ENCODE data around the gene MEF2B.
A peak's percentile ranks its signal among the peaks of the same experiment; 100 is the strongest.

MEF2B gene

DNA sequence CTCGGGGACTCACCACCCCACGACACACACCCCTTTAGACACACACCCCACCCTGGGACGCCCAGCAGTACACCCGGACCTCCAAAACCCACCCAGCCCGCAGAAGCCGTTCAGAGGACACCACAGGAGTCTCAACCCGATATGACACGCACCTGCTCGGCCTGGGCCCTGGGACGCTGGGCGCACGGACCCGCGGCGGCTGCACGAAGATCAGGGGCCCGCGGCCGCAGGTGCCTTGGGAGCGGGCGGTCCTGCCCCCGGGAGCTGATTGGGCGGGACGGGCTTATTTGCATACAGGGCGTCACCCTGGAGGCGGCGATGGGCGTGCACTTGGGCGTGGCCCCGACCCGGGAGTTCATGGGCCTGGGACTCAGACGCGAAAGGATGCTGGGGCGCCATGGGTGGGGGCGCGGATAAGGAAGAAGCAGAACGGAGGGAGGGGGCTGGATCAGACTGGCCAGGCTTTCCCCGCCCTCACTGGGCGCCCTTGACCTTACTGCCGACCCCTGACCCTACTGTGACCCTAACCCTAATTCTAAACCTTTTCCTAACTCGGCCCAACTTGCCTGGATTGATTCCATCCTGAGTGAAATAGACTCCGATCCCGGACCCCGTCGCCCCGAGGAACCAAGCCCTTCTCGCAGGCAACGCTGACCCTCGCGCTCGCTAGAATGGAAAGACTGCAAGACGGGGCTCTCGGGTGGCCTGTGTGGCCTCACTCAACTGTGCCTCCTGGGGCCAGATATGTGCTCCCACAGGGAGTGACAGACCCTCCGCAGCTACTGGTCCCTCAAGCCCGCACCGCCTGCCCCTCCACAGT lies at the start of gene MEF2B:
Gene MEF2B (minus strand): TSS at position 211 of the 820 bp plus-strand sequence. CDS start 19,528 bp downstream, outside the sequence.
- DNase-seq = peak; percentile 77 to 81

DNA sequence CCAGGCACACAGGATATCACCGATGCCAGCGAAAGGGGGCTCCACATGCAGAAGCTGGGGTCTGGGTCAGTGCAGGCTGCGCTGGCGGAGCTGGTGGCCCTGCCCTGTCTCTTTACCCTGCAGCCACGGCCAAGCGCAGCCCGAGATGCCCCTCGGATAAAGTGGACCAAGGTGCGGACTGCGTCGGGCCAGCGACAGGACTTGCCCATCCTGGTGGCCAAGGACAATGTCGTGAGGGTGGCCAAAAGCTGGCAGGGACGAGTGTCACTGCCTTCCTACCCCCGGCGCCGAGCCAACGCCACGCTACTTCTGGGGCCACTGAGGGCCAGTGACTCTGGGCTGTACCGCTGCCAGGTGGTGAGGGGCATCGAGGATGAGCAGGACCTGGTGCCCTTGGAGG lies 48.8 kb upstream of the MEF2B start:
- DNase-seq = no peak

DNA sequence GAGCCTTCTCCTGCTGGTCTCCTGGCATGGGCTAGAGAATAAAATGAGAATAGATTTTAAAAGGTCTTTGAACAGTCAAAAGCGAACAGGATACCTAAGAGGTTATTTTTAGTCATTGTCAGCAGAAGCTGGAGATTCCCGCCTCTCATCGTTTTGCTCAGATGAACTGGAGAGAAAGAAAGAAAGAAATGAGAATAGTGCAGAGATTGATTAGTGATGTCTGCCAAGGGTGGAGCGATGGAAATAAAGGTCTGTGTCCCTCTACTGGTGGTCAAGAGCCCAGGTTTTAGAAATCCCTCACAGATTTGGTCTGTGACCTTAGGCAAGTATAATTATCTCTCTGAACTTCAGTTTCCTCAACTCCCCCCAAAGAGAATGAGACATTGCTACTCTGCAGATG lies 47.0 kb upstream of the MEF2B start:
- peak in 1 of 2 donors; percentile 13 for DNase-seq

DNA sequence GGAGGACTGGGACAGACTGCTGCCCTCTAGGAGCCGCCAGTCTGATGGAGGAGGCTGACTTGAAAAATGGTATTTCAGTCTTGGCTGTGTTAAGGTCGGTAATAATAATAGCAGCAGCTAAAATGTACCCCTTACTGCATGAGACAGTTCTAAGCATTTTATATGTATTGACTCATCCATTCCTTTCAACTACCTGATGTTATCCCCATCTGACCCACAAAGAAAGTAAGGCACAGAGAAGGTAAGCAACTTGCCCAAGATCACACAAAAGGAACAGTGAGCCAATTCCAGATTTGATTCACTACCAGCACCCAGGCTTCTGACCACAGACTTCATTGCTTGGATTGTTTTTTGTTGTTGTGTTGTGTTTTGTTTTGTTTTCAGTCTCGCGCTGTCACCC lies 45.7 kb upstream of the MEF2B start:
- DNase-seq = no peak

DNA sequence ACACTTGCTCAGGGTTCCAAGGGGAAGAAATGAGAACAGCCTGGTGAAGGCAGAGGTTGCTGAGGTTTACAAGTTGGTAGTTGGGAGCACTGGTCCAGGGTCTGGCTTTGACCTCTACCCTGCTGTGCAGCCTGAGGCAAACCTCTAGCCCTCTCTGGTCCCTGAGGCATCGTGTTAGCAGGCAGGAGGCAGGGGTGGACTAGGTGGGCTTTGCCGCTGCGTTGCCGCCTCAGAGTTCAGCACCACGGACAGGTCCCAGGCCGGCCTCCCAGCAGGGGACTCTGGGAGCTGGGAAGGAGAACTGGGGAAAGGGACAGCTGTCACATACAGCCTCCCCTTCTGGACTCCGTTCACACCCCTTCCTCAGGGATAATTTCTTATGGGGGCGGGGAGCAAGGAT lies 44.8 kb upstream of the MEF2B start:
- DNase-seq = no peak

DNA sequence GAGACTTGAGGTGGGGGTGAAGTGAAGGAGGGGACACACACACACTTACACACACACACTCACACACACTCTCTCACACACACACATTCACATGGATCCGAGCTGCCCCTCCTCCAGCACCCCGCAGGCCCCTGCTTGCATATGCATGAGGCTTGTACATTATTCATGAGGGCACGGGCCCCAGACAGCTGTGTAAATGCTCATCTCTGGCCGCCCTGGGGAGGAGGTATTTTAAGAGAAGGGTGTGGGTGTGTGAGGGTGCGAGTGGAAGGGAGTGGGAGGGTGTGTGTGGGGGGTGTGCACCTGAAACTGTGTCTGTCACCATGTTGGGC lies 44.1 kb upstream of the MEF2B start:
- no peak for DNase-seq

DNA sequence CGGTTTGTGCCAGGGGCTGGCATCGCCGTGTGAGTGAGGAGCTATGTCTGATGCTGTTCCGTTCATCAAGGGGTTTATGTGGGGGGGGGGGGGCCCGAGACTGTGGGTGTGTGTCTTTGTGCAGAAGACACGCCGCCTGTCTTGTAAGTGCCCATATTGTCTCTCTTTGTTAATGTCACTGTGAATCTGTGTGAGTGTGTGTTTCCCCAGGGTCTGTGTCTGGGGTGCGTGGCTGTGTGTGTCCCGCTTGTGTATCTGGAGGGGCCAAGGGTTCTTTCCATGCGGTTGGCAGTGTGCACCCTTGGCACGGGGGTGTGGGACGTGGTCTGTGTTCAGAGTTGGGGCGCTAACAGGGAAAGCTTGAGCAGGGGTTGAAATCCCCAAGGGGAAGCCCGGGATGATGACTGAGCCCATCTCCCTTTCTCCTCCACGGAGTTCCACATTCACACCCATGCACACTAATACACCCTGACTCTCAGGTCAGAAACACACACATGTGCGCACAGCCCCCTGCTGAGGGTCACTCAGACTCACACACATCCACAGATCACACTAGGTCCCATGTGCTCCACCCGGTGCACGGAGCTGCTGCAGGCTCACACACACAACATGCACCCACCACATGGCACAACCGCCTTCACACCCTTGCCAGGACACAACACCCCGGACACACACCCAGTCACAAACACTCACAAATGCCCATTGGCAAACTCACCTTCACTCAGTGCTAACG lies 43.5 kb upstream of the MEF2B start:
- no peak for DNase-seq

DNA sequence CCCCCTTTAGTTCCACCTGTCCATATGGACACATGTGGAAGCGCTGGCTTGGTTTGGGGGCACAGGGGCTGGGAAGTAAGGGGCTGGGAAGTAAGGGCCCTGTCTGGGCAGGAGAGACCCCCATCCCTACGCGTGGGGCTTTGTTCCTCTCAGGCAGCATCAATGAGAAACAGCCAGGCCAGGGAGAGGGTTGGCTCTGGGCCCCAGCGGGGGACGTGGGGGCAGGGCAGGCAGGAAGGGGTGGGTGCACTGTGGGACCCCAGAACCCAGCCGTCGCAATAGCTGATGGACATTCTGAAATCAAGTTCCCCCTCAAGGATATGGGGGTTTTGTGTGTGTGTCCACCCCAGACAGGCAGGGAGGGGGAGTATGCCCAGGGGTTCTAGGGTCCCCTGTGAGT lies 42.9 kb upstream of the MEF2B start:
- no peak for DNase-seq

DNA sequence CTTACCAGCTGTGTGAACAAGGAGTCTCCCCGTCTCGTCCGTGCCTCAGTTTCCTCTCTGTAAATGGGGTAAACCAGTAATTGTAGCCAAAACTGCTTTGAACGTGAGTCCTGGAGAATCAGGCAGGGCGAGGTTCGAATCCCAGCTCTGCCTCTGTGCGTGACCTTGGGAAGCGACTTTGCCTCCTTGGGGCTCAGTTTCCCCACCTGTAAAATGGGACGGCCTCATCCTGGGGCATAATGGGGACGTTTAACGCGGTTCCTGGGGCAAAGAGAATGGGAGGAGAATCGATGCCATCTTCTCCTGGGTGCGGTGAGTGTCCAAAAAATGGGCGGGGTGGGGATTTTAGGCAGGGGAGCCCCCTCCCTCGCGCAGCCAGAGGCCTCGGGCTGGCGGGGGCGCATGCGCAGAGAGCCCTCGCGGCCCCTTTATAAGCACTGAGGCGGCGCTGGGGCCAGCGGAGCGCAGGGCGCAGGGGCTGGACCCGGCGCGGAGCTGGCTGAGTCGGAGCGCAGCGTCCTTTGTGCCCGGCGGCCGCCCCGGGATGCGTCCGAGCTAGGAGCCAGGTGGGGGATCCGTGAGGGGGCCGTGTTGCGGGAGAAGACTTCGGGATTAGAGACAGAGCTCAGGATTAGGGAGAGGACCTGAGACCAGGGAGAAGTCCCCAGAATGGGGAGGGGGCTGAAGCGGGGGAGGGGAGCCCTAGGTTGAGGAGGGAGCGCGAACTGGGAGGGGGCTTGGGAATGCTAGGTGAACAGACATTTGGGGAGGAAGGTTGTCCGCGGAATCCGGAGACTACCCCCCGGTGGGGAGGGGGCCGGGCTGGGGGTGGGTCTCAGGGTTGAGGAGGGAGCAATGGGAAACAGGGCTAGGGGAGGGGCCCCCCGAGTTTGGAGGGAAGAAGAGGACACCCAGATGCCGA lies 41.7 kb upstream of the MEF2B start, which contains the start of gene NCAN:
Gene NCAN (plus strand): TSS at position 460 of the 922 bp plus-strand sequence. CDS start 4,996 bp downstream, outside the sequence.
- no peak for DNase-seq

DNA sequence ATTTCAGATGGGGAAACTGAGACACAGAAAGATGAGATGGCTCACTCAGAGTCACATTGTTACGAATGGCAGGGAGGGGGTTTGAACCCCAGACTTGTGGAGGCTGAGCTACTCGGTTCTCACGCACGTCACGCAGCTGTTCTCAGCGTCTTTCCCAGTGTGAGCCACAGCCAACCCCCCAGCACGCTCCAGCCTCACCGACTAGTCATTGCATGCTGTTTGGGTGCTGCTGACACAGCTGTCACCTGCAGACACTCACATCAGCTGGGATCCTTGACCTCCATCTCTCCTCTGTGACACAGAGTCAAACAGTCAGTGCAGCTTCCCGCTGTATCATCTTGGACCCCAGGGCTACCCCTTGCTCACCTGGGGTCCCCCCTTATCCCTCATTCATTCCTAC lies 39.3 kb upstream of the MEF2B start:
- DNase-seq = no peak

DNA sequence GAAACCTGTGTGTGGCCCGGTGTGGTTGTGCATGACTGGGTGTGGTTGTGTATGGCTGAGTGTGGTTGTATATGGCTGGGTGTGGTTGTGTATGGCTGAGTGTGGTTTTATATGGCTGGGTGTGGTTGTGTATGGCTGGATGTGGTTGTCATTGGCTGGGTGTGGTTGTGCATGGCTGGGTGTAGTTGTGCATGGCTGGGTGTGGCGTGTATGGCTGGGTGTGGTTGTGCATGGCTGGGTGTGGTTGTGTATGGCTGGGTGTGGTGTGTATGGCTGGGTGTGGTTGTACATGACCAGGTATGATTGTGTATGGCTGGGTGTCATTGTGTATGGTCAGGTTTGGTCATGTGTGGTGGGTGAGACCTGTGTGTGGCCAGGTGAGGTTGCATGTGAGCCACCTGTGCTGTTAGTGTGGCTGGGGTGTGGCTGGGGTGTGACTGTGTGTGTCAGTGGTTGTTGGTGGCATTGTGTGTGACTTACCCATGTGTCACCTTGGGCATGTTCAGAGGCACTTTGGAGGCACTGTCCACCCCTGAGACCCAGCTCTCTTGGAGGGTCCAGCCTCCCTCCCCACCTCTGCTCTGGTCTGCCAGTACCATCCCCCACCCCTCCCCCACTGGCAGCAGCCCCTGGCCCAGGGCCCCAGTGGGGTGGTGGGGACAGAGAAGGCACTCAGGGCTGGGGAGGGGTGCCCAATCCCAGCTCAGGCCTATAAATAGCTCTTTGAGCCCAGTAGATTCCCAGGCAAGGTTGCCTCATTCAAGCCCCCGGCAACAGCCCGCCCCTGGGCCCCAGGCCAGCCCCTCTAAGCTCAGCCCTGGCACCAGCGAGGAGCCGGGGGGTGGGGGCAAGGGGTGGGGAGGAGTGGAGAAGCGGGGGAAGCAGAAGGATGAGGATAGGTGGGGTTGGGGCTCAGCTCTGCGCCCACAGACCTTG lies 37.8 kb upstream of the MEF2B start:
- DNase-seq = no peak

DNA sequence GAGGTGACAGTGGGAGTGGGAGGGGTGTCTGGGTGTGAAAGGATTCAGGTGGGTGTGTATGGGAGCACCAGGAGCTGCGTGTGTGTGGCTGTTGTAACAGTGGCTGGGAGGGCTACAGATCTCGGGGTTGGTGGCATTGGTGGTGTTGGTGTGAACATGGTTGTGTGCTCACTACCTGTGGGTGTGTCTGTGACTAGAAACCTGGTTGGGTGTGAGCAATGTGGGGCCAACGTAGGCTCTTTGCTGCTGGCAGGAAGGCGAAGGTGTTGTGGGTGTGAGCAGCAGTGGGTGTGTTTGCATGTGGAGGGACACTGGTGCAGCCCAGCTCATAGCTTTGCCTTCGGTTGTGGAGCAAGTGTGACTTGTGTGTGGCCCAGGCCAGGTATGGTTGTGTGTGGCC lies 36.9 kb upstream of the MEF2B start:
- DNase-seq = no peak

DNA sequence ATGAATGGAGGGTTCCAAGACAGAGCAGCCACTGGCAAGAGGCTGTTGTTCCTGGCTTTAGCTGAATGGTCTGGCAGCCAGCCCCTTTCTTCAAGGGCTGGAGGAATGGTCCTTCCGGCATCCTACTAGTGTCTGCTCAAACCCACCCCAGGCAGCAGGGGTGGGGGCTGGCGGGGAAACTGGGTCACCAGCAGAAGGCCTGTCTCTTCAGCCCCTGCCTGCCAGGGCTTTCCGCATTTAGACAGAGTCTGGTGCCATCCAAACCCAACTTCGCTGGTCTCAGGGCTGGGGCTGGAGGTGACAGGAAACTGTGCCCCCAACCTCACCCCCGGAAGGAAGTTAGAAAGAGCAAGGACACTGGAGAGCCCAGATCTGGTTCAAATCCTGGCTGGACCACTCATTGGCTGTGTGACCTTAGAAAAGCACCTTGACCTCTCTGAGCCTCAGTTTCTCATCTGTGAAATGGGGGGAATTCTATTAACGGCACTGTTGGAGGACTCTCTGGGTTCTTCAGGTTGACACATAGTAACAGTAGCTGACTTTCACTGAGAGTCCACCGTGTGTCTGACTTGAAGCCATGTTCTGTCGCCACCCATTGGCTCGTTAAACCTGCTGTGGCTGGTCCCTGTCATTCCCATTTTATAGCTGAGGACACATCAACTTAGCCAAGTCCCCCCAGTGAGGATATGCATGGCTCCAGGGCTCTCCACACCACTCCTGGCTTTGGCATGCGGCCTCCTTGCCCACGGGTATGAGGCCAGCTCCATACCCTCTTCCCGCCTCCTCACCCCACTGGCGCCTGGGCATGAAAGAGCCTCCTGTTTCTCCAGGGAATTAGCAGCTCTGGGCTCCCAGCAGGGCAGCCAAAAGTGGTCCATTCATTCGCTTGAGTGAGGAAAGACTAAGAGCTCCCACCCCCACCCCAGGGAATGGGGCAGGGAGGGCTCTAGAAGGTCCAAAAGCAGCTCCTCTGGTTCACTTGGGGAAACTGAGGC lies 35.6 kb upstream of the MEF2B start:
- no peak for DNase-seq

DNA sequence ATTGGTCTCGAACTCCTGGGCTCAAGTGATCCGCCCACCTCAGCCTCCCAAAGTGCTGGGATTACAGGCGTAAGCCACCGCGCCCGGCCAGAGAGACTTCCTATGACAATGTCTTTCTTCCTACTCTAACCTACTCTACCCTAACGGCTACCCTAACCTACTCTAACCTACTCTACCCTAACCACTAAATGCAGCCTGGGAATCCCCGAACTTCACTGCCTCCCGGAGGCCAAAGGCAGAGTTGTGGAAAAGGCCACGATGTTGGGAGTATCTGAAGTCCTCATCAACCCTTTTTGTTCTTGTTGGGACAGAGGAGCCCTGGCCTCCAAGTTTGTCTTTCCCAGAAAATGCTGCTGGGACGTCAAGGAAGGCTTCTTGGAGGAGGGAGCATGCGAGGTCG lies 34.1 kb upstream of the MEF2B start:
- DNase-seq = no peak

DNA sequence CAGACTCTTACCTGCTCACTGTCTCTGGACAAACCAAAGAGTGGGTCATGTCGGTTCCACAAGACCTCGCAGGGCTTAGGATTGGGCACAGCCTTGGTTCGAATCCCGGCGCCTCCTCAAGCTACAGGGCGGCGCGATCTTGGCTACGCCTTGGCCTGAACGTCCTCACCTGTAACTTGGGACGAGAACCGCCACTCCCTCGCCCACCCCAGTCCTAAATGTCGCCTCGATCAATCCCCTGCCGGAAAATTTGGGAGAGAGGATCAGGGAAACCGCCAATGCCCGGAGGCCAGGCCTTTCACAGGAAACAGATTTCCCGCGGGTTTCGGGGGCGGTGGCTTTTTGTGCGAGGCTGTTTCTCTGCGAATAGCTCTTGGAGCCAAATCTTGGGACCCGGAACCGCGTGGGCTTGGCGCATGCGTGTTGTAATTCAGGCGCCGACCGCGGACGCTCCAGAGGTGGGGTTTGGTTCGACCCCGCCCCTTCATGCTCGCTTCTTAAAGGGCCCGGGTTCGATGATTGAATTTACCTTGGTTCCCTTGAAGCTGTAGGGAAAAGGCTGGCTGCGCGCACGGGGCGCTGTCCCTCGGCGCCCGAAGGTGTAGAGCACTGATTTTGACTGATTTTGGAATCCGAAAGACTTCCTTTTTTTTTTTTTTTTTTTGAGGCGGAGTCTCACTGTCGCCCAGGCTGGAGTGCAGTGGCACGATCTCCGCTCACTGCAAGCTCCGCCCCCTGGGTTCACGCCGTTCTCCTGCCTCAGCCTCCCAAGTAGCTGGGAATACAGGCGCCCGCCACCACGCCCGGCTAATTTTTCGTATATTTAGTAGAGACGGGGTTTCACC lies 33.2 kb upstream of the MEF2B start, which contains the start of gene NR2C2AP:
Gene NR2C2AP (minus strand): TSS at position 403 of the 845 bp plus-strand sequence. CDS start 354 bp downstream, at position 49.
- peak; percentile 92 to 93 for DNase-seq

DNA sequence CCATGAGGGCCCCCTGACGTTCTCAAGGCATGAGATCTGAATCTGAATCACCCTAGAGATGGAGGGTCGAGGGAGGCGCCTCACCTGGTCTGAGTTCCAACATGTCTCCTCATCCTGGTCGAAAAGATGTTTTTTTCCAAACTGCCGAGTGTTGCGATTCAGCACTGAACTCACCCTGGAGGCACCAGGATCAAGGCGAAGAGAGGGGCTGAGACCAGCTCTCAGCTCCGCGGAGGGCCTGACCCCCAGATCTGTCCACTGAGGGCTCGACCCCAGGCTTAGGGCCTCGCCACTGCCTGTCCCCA lies 32.6 kb upstream of the MEF2B start:
- no peak for DNase-seq

DNA sequence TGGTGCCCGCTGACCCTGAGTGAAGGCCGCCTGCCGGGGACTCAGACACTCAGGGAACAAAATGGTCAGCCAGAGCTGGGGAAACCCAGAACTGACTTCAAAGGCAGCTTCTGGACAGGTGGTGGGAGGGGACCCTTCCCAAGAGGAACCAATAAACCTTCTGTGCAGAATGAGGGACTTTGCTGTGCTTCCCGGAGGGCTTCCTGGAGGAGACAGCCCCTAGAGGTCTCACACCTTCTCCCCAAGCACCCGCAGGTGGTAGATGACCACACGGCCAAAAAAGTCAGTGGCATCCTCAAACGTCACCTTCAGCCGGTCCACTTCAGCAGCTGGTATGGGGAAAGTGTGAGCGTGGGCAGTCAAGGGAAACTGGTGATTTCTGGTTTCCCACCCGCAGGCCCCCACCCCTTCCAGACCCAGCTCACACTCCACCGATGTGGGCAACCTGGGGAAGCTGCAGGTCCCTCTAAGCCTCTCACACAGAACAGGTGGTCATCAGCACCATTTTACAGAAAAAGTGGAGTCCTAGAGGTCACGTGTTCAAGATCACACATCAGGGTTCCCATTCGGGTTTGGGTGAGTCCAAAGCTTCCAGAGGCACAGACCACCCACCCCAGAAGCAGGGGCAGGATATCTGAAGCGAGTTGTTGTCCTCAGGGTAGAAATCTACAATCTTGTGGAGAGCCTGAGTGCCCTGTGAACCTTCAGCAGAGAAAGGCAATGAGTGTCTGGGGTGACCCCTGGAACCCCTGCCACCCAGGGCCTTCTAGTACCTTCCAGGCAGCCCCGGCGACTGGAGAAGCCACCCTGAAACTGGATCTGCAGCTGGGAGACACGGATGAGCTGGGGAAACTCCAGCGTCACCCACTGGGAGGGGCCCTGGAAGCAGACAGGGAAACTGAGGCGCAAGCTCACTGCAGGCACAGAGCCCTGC lies 31.9 kb upstream of the MEF2B start:
- DNase-seq = no peak

DNA sequence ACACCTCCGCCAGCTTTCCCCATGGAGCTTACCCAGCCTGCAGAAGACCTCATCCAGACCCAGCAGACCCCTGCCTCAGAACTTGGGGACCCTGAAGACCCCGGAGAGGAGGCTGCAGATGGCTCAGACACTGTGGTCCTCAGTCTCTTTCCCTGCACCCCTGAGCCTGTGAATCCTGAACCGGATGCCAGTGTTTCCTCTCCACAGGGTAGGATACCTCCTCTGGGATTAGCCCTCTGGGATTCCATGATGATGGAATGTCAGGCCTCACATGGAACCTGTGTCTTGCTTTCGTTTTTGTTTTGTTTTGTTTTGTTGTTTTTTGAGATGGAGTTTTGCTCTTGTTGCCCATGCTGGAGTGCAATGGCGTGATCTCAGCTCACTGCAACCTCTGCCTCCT lies 23.9 kb upstream of the MEF2B start:
- no peak for DNase-seq

All from CD4-positive, alpha-beta T cell treated with Interleukin-4 for 1 hour (primary cell).